ENCODE measurements around the gene DIP2C.
"Not testable (repeated sequence)": the region's sequence is repeated elsewhere in the genome, so short reads cannot be mapped to it uniquely, and the experiment has no call there.

The DIP2C gene

GRCh38 chr10:659688-660141 lies 29.8 kb downstream of the DIP2C start:
- no peak for DNase-seq

- not testable (repeated sequence) for DNase-seq
These were observed 31.6 kb downstream of the DIP2C start for GRCh38 chr10:657816-658350.

DNA sequence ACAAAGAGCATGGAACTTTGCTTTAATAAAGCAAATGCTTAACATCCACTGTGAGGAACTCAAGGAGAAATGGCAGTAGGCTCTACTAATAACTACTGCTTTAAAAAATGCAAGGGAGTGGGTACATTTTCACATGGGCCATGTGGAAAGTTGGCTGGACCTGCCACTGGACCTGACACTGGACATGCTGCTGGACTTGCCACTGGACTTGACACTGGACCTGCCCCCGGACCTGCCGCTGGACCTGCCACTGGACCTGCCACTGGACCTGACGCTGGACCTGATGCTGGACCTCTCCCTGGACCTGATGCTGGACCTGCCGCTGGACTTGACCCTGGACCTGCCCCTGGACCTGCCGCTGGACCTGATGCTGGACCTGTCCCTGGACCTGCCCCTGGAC lies 32.6 kb downstream of the DIP2C start:
- no peak for DNase-seq

- no peak for DNase-seq
These were observed 34.3 kb downstream of the DIP2C start for GRCh38 chr10:655184-655583.

DNA sequence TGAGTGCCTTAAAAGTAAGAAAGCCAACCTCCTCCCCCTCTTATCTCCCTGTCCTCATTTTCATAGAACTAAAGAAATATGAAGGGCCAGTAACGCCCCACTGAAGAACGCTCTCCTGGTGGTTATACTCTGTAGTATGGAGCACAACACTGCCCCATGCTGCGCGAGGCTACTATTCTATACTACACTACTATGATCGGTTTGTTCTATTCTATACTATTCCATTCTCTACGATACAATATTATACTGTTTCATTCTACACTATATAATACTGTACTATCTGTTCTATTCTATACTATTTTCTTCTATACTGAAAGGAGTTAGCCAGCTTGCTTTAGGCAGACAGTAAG lies 34.8 kb downstream of the DIP2C start:
- DNase-seq = no peak

- no peak for DNase-seq
These were observed 35.3 kb downstream of the DIP2C start for GRCh38 chr10:653991-654646.

- DNase-seq = not testable (repeated sequence)
These were observed 36.5 kb downstream of the DIP2C start for GRCh38 chr10:652832-653459.

DNA sequence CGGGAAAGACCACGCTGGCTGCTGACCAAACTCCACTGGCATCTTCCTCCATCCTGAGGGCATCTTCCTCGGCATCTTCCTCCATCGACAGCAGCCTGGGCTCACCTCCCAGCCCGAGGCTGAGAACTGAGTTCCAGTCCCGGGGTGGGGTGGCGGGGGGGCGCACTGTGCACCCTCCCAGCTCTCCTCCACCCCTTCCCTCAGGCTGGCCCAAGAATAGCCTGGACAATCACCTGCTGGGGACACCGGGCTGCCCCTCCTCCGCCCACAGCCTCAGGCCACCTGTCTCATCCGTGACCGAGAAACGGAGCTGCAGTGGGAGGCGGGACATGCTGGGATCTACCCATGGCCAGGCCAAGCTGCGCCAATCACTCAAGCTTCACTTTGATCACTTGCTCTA lies 37.2 kb downstream of the DIP2C start:
- DNase-seq = no peak

DNA sequence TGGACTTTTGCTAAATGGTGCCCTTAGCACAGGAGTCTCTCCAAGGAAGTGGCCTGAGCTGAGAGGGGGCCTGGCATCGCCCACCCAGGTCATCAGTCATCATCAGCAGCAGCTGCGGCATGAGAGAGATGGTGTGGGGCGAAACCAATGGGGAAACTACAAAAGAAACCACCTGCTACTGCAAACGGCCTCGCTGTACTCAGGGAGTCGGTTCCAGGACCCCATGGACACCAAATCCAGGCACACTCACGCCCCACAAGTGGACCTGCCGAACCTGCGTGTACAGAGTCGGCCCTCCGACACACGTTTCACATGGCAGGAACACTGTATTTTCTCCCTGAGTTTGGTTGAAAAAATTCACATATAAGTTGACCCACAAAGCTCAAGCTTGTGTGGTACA lies 37.8 kb downstream of the DIP2C start:
- DNase-seq = no peak

- DNase-seq = no peak
These were observed 38.4 kb downstream of the DIP2C start for GRCh38 chr10:650886-651615.

GRCh38 chr10:650441-650851 lies 39.0 kb downstream of the DIP2C start:
- no peak for DNase-seq

- peak; percentile 55 for DNase-seq
These were observed 39.5 kb downstream of the DIP2C start for GRCh38 chr10:649798-650440.

- no peak for DNase-seq
These were observed 40.0 kb downstream of the DIP2C start for GRCh38 chr10:649445-649797.

DNA sequence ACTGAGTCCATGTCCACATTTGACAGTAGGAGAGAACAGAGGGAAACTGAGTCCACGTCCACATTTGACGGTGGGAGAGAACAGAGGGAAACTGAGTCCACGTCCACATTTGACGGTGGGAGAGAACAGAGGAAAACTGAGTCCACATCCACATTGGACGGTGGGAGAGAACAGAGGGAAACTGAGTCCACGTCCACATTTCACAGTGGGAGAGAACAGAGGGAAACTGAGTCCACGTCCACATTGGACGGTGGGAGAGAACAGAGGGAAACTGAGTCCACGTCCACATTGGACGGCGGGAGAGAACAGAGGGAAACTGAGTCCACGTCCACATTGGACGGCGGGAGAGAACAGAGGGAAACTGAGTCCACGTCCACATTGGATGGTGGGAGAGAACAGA lies 42.4 kb downstream of the DIP2C start:
- DNase-seq = not testable (repeated sequence)

DNA sequence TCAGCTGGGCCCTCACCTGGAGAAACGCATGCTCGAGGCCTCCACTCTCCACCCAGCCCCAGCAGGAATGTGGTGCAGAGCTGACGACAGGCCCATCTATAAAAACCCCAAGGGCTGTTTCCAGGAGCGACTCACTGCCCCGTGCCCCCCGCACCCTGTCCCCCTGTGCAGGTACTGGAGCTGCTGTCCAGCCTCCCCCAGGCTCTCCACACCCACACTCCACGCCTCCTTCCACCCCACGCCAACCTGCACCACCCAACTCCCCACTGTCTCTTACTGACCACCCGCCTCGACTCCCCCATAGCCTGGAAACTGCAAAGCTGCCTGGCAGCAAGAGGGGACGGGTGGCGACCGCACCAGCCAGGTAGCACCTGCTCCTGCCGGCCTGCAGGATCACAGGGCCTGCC lies 43.3 kb downstream of the DIP2C start:
- DNase-seq = no peak

DNA sequence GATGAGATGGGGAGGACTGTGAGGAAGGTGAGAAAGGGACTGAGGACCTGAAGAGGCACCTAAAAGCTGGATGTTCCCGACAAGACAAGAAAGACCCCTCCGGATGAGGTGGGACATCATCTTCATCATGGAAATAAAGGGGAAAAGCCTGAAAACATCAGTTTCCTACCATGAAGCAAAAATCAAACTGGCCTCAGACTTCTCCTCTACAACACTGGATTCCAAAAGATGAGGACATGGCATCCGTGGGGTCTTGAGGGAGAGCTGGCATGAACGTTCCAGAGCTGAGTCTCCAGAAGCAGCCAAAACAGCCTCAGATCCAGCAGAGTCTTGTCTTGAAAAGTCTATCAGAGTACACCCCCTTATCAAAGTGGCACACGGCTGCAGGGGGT lies 44.5 kb downstream of the DIP2C start:
- no peak for DNase-seq

GRCh38 chr10:644076-644942 lies 45.2 kb downstream of the DIP2C start:
- DNase-seq = no peak

DNA sequence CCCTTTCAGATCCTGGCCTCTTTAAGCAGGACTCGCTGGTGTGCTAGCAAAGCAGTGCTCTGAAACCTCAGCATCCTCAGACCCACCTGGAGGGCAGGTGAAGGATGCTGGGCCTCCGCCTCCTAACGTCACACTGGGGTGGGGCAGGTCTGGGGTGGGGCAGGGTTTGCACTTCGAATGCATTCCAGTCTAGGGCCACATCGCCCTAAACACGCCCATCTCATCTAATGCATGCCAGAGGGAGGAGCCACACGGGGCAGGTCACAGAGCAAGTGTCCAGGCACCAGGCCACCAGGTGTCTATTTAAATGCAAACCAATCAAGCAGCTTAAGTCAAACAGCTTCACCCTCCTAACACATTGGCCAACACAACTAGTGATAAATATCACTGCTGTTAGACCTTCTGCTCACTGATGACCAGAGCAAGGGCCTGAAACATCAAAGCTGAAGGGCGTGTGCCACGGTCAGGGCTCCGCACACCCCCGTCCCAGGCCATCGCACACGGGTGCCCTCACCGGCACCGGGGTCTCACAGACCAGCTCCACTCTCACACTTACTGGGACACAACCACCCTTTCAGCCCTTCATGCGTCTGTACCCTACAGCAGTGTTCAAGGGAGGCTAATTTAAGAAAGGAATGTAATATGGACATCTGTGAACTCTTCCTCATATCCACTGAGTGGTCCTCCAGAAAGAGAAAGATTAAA lies 47.1 kb downstream of the DIP2C start:
- no peak for DNase-seq

DNA sequence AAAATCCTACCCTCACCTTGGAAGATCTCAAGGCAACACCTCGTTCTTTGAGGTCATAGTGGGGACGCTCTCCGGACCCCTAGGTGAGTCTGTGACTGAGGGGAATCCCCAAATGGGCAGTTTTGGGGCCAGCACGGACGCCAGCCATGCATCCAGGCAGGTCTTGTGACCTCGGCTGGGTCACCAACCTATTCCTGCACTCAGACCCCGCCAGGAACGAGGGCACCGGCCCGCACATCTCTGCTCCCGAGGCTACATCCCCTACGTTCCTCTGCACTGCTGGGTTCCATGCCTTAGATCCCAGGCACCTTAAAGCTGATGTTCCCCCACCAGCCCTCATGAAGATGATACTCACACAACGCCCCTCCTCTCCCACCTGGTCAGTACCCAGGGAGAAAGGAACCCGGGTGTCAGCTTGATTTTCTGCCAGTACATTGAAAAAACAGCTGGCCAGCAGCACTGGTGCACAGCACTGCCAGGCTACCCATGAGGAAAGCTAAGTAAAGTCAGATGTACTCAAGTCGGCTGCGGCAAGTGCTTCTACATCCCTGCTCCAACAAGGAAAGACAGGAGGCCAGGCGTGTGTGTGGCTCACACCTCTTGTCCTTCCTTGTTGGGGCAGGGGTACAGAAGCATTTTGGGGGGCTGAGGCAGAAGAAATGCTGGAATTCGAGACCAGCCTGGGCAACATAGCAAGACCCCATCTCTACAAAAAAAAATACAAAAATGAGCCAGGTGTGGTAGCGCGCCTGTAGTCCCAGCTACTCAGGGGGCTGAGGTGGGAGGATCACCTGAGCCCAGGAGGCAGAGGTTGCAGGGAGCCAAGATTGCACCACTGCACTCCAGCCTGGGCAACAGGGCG lies 48.1 kb downstream of the DIP2C start:
- DNase-seq = no peak

DNA sequence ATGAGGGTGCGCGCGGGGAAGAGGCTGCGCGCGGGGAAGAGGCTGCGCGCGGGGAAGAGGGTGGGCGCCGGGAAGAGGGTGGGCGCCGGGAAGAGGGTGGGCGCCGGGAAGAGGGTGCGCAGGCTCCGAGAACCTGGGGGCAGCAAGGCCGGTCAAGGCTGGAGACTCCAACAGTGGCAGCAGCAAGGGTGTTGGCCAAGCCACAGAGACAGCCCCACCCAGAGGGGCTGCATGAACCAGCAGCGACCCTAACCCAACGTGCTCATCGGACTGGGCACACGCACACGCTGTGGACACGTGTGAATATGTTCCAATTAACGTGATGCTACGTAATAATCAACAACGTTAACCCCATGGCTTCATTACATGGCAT lies 48.8 kb downstream of the DIP2C start:
- DNase-seq = no peak
